Panc1 (cell line): Measurements from ENCODE around the gene PIN1.

Experiments
- POLR2AphosphoS5 ChIP-seq: IDR thresholded peaks from 2 replicates; pipeline ENCODE4 v1.6.1; 2012; ENCODE audit warnings: mild to moderate bottlenecking, low read depth, low read length, moderate library complexity
- SIN3A ChIP-seq: IDR thresholded peaks from 2 replicates; pipeline ENCODE4 v1.6.1; 2012; ENCODE audit warnings: low read depth, mild to moderate bottlenecking, low read length, moderate library complexity, borderline replicate concordance; ENCODE audit not compliant: insufficient read depth
- TCF7L2 ChIP-seq: IDR thresholded peaks from 2 replicates; pipeline ENCODE4 v1.6.1; 2011; ENCODE audit warnings: mild to moderate bottlenecking, low read depth, low read length, inconsistent platforms
- TF ChIP-seq, protein P1 (sequence below): fragments of 450-650 bp; IDR thresholded peaks from 2 replicates; pipeline ENCODE4 v1.5.1; 2017; ENCODE audit warnings: mild to moderate bottlenecking

DNA sequence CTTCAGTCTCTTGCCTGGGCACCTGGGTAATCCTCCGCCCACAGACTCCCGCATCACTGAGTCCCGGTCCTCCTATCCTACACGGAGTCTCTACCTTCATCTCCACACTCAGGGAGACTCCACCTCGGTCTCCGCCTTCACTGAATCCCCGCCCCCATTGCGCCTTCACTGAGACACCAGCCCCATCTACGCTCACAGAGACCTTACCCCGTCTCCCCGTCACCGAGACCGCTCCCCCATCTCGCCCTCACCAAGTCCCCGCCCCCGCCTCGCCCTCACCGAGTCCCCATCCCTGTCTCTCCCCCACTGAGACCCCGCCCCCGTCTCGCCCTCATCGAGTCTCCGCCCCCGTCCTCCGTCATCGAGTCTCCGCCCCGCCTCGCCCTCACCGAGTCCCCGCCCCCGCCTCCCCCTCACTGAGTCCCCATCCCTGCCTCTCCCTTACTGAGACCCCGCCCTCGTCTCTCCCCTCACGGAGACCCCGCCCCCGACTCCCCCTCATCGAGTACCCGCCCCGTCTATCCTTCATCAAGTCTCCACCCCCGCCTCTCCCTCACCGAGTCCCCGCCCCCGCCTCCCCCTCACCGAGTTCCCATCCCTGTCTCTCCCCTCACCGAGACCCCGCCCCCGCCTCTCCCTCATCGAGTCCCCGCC is 43.4 kb upstream of the PIN1 start:
- TF ChIP-seq, protein P1, sequence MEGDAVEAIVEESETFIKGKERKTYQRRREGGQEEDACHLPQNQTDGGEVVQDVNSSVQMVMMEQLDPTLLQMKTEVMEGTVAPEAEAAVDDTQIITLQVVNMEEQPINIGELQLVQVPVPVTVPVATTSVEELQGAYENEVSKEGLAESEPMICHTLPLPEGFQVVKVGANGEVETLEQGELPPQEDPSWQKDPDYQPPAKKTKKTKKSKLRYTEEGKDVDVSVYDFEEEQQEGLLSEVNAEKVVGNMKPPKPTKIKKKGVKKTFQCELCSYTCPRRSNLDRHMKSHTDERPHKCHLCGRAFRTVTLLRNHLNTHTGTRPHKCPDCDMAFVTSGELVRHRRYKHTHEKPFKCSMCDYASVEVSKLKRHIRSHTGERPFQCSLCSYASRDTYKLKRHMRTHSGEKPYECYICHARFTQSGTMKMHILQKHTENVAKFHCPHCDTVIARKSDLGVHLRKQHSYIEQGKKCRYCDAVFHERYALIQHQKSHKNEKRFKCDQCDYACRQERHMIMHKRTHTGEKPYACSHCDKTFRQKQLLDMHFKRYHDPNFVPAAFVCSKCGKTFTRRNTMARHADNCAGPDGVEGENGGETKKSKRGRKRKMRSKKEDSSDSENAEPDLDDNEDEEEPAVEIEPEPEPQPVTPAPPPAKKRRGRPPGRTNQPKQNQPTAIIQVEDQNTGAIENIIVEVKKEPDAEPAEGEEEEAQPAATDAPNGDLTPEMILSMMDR = no peak
- TF ChIP-seq POLR2AphosphoS5 = no peak
- no peak for TF ChIP-seq SIN3A
- TF ChIP-seq TCF7L2 = no peak
